ENCODE measurements around the gene BTBD2. TPM values are rescaled to one million over a fixed set of nuclear protein-coding genes. Genes with fewer than 3 reads are reported as not detected.

The BTBD2 gene
- total and polyA plus RNA-seq, 2 of the 8 experiments (the other 6 are each of a cell fraction or from before 2014, with no cell fraction given), result 91.7 to 92.3 TPM

DNA sequence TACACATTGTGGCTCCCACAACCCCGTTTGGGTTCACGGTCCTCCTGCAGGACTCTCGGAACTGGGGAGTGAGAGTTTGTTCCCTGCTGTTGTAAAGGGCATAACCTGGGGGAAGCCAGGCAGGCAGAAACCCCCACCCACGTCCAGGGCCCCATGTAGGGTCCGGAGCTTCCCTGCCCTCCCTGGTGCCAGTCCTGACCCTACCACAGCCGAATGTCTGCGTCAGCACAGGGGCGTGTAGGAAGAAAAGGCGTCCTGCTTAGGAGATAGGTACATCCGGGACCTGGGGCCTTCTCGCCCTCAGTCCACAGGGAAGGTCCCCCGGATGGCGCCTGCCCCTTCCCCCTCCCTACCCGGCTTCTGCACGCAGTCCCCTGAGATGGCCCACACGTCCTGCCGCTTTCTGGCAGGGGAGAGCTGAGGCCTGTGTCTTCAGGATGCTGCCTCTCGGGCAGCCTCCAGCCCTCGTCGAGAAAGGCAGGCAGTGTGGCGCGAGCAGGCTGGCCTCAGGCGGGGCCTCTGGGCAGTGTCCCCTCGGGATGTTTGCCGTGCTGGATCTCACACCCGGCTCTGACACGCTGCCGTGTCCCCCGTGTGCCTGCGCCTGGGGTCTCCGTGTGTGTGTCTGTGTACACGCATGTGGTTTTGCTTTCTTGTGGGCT, 55.5 kb downstream of the BTBD2 start (continued):
- TF ChIP-seq CHD7 (IDR thresholded peaks at IDR 0.05; ENCODE audit: insufficient replicate concordance, low read length) (no peak), ASH2L (IDR thresholded peaks at IDR 0.05; ENCODE audit: low read length) (no peak), TAF7 (optimal IDR thresholded peaks at IDR 0.05; ENCODE audit: borderline replicate concordance, low read depth, low read length) (no peak), POU5F1 (IDR thresholded peaks at IDR 0.05; ENCODE audit: low read depth, low read length) (no peak), SIRT6 (IDR thresholded peaks at IDR 0.05; ENCODE audit: low read length) (no peak), KDM4A (IDR thresholded peaks at IDR 0.05; ENCODE audit: low read depth, low read length, severe bottlenecking) (no peak), RBBP5 (IDR thresholded peaks at IDR 0.05; ENCODE audit: borderline replicate concordance, low read depth, low read length) (no peak), HDAC2 (IDR thresholded peaks at IDR 0.05; ENCODE audit: borderline replicate concordance in 1 of 2, low read depth in 2 of 2, low read length in 2 of 2) (no peak), YY1 (IDR thresholded peaks at IDR 0.05; ENCODE audit: low read depth, low read length) (no peak)
